Prostate gland (tissue), 2 donors: ENCODE results near the gene CLEC3B. TPM values are rescaled to one million over a fixed set of nuclear protein-coding genes. Genes with fewer than 3 reads are reported as not detected.

Source experiments
- DNase-seq: peaks from one replicate; pipeline ENCODE4 v3.0.0-alpha.2; 2019; ENCODE audit warnings: low spot score
- H3K27ac ChIP-seq, 2 donors: fragments of 200-600 bp; sonication (generic); 2 replicates each; pipeline ENCODE4 v1.5.1; 2017 to 2019
- H3K27me3 ChIP-seq: fragments of 200-600 bp; sonication (generic); replicated peaks from 2 replicates; pipeline ENCODE4 v1.5.1; 2019; ENCODE audit not compliant: insufficient read depth
- H3K36me3 ChIP-seq, 2 donors: fragments of 200-600 bp; sonication (generic); 1 replicate in 1 of 2; 2 replicates in 1 of 2; pipeline versions ENCODE4 v1.5.1 to v1.8.1; 2017 to 2019
- H3K4me1 ChIP-seq: fragments of 200-600 bp; sonication (generic); replicated peaks from 2 replicates; pipeline ENCODE4 v1.5.1; 2019
- H3K4me3 ChIP-seq, 2 donors: fragments of 200-600 bp; sonication (generic); 2 replicates each; pipeline ENCODE4 v1.5.1; 2017 to 2019
- H3K9me3 ChIP-seq: fragments of 200-600 bp; sonication (generic); 2 replicates; pipeline ENCODE4 v1.5.1; 2017
- CTCF ChIP-seq, 4 experiments: fragments of 200-600 bp in 2 of 4; fragments of 450-650 bp in 2 of 4; sonication (generic) in 2 of 4; IDR thresholded peaks; 1 replicate in 3 of 4; 2 replicates in 1 of 4; pipeline ENCODE4 v1.5.1; 2016 to 2019; ENCODE audit warnings: antibody characterized with exemption in 4 of 4, mild to moderate bottlenecking in 2 of 4, moderate library complexity in 2 of 4
- POLR2A ChIP-seq: fragments of 450-650 bp; IDR thresholded peaks from one replicate; pipeline ENCODE4 v1.6.1; 2016; ENCODE audit warnings: antibody characterized with exemption, mild to moderate bottlenecking
- POLR2AphosphoS5 ChIP-seq: sonication (generic); formaldehyde crosslinking; IDR thresholded peaks from one replicate; pipeline ENCODE4 v1.6.1; 2017; ENCODE audit warnings: antibody characterized with exemption
- WGBS: methylation state at CpG from one replicate; pipeline ENCODE4 v1.1.5; 2018; 5-methylcytosine and 5-hydroxymethylcytosine counted together
- intact Hi-C: fragments of 100-400 bp; cut with DNase I; formaldehyde crosslinking; loops from one replicate; pipeline ENCODE4 v1.14.2; 2022
- total RNA-seq, 2 donors: library from RNA; depleted of rRNA; stranded (reverse); fragments of >200 nt; gene quantifications; one replicate each; pipeline ENCODE4 v1.1.0, GENCODE V29; 2016

Gene CLEC3B
- total RNA-seq, 2 donors from 2014 or later = 16.0 to 61.1 TPM

GRCh38 chr3:45035441-45036301 lies 9.6 kb downstream of the CLEC3B start:
- Histone ChIP-seq H3K4me3 (peak overlapping the region; percentile 3 to 14), H3K9me3 (no peaks in the 10 kb centered on the region), H3K27me3 (no peaks in the 10 kb centered on the region), H3K27ac (no peak overlapping the region), H3K36me3 (no peaks in the 10 kb centered on the region), H3K4me1 (no peaks in the 10 kb centered on the region)
- TF ChIP-seq CTCF (IDR thresholded peaks at IDR 0.05) = peak in 1 of 4 experiments; percentile 8
- no peak for TF ChIP-seq POLR2AphosphoS5
- WGBS = 27% methylated on average over 64 of the region's 64 CpGs
- DNase-seq = peak; percentile 12
- intact Hi-C loops = loop anchor here (5.0 kb wide), 3 partner anchors 58 to 622 kb away; partner anchors contain the start of genes EXOSC7, TMEM158 and ZDHHC3

GRCh38 chr3:45037720-45038455 lies 11.8 kb downstream of the CLEC3B start:
- Histone ChIP-seq H3K4me3 (no peak overlapping the region), H3K27me3 (no peaks in the 10 kb centered on the region), H3K27ac (no peak overlapping the region), H3K4me1 (no peaks in the 10 kb centered on the region), H3K36me3 (no peaks in the 10 kb centered on the region), H3K9me3 (no peaks in the 10 kb centered on the region)
- TF ChIP-seq CTCF (IDR thresholded peaks at IDR 0.05) = peak; percentile 82 to 99 (median 96)
- TF ChIP-seq POLR2A = no peak
- TF ChIP-seq POLR2AphosphoS5 = peak; percentile 83
- DNase-seq = peak; percentile 94
- 1% methylated on average over 11 of the region's 11 CpGs for WGBS
- intact Hi-C loops = loop anchor here (5.0 kb wide), 3 partner anchors 61 to 619 kb away; partner anchors contain the start of genes EXOSC7, TMEM158 and ZDHHC3

GRCh38 chr3:45041666-45042065 lies 15.6 kb downstream of the CLEC3B start:
- no peaks in the 10 kb centered on the region for H3K27me3 ChIP-seq
- H3K27ac ChIP-seq = no peak overlapping the region
- H3K4me3 ChIP-seq = no peak overlapping the region
- WGBS = 83% methylated on average over 2 of the region's 2 CpGs
- DNase-seq = no peak
- intact Hi-C loops = loop anchor here (2.0 kb wide), 2 partner anchors 169 to 457 kb away; no protein-coding TSS in a partner anchor
- TF ChIP-seq POLR2A = no peak
- TF ChIP-seq CTCF (IDR thresholded peaks at IDR 0.05) = no peak
- TF ChIP-seq POLR2AphosphoS5 = no peak
- H3K4me1 ChIP-seq = no peaks in the 10 kb centered on the region
- no peaks in the 10 kb centered on the region for H3K36me3 ChIP-seq
- H3K9me3 ChIP-seq = no peaks in the 10 kb centered on the region

GRCh38 chr3:45042162-45042561 lies 16.1 kb downstream of the CLEC3B start:
- TF ChIP-seq POLR2A (no peak), POLR2AphosphoS5 (no peak), CTCF (IDR thresholded peaks at IDR 0.05) (no peak)
- intact Hi-C loops = loop anchor here (2.0 kb wide), 1 partner anchor 457 kb away; no protein-coding TSS in a partner anchor
- Histone ChIP-seq H3K4me1 (no peaks in the 10 kb centered on the region), H3K27me3 (no peaks in the 10 kb centered on the region), H3K4me3 (no peak overlapping the region), H3K9me3 (no peaks in the 10 kb centered on the region), H3K27ac (no peak overlapping the region), H3K36me3 (no peaks in the 10 kb centered on the region)
- 66% methylated on average over 3 of the region's 3 CpGs for WGBS
- no peak for DNase-seq
